Activated B cell treated with CpG ODN at 0.5 μM for 24 hours (primary cell): Measurements from ENCODE around the gene PPP6R3. TPM values are rescaled to one million over a fixed set of nuclear protein-coding genes. Genes with fewer than 3 reads are reported as not detected.

Experiments used
- ATAC-seq: fragments of 200-7000 bp; cut with Tn5 transposase; one replicate; pipeline ENCODE4 v1.10.0; 2021; ENCODE audit warnings: low read depth, mild to moderate bottlenecking, moderate library complexity
- CTCF ChIA-PET: fragments of 350-600 bp; sonication (Branson Sonifier 250); formaldehyde crosslinking; loops from one replicate; lab custom pipeline; 2021; ENCODE audit warnings: antibody characterized with exemption; lab: Charles Lee
- POLR2A ChIA-PET: fragments of 350-600 bp; sonication (Branson Sonifier 250); formaldehyde crosslinking; loops from one replicate; lab custom pipeline; 2021; ENCODE audit warnings: antibody characterized with exemption; lab: Charles Lee
- DNase-seq: peaks from one replicate; pipeline ENCODE4 v3.0.0; 2022
- H3K27ac Mint-ChIP-seq: one replicate; pipeline ENCODE4 v1.8.0; 2020; ENCODE audit warnings: mixed read lengths
- H3K27me3 Mint-ChIP-seq: one replicate; pipeline ENCODE4 v1.8.0; 2021; ENCODE audit warnings: mixed read lengths
- H3K36me3 Mint-ChIP-seq: one replicate; pipeline ENCODE4 v1.8.0; 2021; ENCODE audit warnings: low read depth, mixed read lengths
- H3K4me1 Mint-ChIP-seq: one replicate; pipeline ENCODE4 v1.8.0; 2021; ENCODE audit warnings: mixed read lengths
- H3K4me3 Mint-ChIP-seq: one replicate; pipeline ENCODE4 v1.8.0; 2020; ENCODE audit warnings: mild to moderate bottlenecking, mixed read lengths
- H3K9me3 Mint-ChIP-seq: one replicate; pipeline ENCODE4 v1.8.0; 2020; ENCODE audit warnings: mixed read lengths
- intact Hi-C: fragments of 100-400 bp; cut with micrococcal nuclease; formaldehyde crosslinking; loops from one replicate; pipeline ENCODE4 v1.15.1; 2024
- total RNA-seq: library from RNA; stranded (reverse); gene quantifications from 2 replicates; pipeline ENCODE4 v1.2.3, GENCODE V29; 2022
- TF ChIP-seq, protein P1 (sequence below): fragments of 200-600 bp; IDR thresholded peaks from one replicate; pipeline ENCODE4 v1.8.0; 2022; ENCODE audit warnings: antibody characterized with exemption, mild to moderate bottlenecking

The PPP6R3 gene
- total RNA-seq, 1 donor from 2014 or later: 147 TPM

DNA sequence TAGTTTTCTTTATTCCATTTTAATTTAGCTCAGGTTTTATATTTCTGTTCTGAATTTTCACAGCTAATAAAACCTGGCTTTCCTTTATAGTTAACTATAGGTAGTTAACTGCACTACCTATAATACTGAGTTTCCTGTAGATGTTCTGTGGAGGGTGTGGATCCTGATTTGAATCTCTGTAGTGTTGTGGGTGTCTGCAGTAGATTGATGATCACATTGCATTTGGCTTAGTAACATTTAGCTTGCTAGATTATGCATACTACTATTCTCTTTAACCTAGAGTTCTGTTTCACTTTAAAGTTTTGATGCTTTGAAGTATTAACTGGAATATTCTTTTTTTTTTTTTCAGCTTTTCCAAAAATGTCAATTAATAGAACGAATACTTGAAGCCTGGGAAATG lies 110.1 kb downstream of the PPP6R3 start:
- no peak for ATAC-seq
- DNase-seq: no peak
- Mint-ChIP-seq H3K36me3 (peaks cover 90% of the 10 kb centered on the region), H3K4me3 (no peak overlapping the region), H3K27ac (no peak overlapping the region), H3K9me3 (no peaks in the 10 kb centered on the region), H3K27me3 (no peaks in the 10 kb centered on the region), H3K4me1 (no peaks in the 10 kb centered on the region)
- TF ChIP-seq, protein P1, sequence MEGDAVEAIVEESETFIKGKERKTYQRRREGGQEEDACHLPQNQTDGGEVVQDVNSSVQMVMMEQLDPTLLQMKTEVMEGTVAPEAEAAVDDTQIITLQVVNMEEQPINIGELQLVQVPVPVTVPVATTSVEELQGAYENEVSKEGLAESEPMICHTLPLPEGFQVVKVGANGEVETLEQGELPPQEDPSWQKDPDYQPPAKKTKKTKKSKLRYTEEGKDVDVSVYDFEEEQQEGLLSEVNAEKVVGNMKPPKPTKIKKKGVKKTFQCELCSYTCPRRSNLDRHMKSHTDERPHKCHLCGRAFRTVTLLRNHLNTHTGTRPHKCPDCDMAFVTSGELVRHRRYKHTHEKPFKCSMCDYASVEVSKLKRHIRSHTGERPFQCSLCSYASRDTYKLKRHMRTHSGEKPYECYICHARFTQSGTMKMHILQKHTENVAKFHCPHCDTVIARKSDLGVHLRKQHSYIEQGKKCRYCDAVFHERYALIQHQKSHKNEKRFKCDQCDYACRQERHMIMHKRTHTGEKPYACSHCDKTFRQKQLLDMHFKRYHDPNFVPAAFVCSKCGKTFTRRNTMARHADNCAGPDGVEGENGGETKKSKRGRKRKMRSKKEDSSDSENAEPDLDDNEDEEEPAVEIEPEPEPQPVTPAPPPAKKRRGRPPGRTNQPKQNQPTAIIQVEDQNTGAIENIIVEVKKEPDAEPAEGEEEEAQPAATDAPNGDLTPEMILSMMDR: no peak
- intact Hi-C loops: no loop called here
- ChIA-PET POLR2A (no interaction called here), CTCF (no interaction called here)

DNA sequence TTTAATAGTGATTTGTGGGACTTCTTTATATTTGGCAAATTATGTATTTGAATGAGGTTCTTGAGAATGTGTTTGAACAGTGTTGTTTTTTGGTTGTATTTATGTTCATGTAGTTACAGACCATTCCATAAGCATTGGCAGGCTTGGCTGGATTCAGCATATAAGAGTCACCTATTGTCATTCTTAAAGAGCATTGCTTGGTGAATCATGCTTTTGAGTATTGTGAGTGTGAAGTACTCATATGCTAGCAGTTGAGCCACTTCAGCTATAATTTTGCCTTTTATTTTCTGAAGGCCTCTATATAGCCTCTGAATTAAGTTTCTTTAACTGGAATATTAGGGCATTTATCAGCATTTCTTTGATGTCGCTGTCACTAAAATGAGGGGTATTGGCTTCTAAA lies 113.8 kb downstream of the PPP6R3 start:
- no peaks in the 10 kb centered on the region for H3K4me1 Mint-ChIP-seq
- H3K4me3 Mint-ChIP-seq: no peak overlapping the region
- H3K9me3 Mint-ChIP-seq: no peaks in the 10 kb centered on the region
- DNase-seq (no peak), ATAC-seq (no peak)
- ChIA-PET CTCF (interaction anchor here (1.9 kb wide), 1 partner anchor 9 kb away, joined by 4 read pairs; no protein-coding TSS in a partner anchor), POLR2A (no interaction called here)
- H3K27me3 Mint-ChIP-seq: no peaks in the 10 kb centered on the region
- peaks cover 94% of the 10 kb centered on the region for H3K36me3 Mint-ChIP-seq
- TF ChIP-seq, protein P1: no peak
- intact Hi-C loops: no loop called here
- H3K27ac Mint-ChIP-seq: no peak overlapping the region

DNA sequence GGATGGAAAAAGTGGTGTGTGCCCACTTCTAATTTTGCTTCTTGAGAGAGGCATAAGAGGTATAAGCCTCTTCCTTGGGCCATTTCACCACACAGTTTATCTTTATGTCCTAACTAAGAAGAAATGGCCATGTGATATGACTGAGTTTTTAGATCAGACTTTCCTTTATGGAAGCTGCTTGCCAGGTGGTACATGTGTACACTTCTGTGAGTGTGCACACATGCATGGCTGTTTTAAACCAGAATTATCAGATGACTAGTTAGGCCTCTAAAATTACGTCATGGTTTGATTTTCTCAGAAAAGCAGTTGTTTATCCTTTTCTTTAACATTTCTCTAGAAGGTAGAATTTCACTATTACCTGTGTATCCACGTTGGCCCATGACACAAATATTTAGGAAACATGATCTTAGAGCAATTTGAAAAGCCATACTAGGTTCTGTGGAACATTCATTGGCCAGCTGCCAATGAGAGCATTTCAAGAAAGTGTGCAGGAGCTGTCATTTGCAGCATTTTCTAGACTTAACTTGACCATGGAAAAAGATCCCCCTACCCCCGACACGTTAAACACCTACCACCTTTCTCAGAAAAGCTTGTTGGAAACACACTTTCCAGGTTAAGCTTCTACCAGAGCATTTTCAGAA lies 114.6 kb downstream of the PPP6R3 start:
- TF ChIP-seq, protein P1: no peak
- ChIA-PET CTCF (interaction anchor here (1.9 kb wide), 1 partner anchor 9 kb away, joined by 4 read pairs; no protein-coding TSS in a partner anchor), POLR2A (no interaction called here)
- no peaks in the 10 kb centered on the region for H3K27me3 Mint-ChIP-seq
- ATAC-seq (no peak), DNase-seq (no peak)
- no peak overlapping the region for H3K4me3 Mint-ChIP-seq
- no peaks in the 10 kb centered on the region for H3K4me1 Mint-ChIP-seq
- H3K27ac Mint-ChIP-seq: no peak overlapping the region
- H3K9me3 Mint-ChIP-seq: no peaks in the 10 kb centered on the region
- intact Hi-C loops: no loop called here
- peaks cover 94% of the 10 kb centered on the region for H3K36me3 Mint-ChIP-seq

DNA sequence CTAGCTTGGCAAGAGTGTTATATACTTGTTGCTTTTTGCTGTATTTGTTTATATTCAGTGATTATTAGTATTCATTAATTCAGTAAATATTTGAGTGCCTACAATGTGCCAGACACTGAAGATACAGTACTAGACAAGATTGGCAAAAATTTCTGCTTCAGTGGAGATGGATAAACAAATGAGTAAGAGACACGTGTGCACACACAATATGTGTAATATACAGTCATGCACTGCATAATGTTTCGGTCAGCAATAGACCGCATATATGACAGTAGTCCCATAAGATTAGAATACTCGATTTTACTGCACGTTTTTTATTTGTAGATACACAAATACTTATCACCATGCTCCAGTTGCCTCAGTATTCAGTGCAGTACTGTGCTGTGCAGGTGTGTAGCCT lies 118.9 kb downstream of the PPP6R3 start:
- H3K4me1 Mint-ChIP-seq: peaks cover 16% of the 10 kb centered on the region
- no peaks in the 10 kb centered on the region for H3K9me3 Mint-ChIP-seq
- no peak overlapping the region for H3K27ac Mint-ChIP-seq
- no peak overlapping the region for H3K4me3 Mint-ChIP-seq
- no peak for ATAC-seq
- TF ChIP-seq, protein P1: no peak
- intact Hi-C loops: no loop called here
- H3K36me3 Mint-ChIP-seq: peaks cover 93% of the 10 kb centered on the region
- CTCF ChIA-PET: no interaction called here
- POLR2A ChIA-PET: interaction anchor here (0.6 kb wide), 1 partner anchor 264 kb away, joined by 3 read pairs; no protein-coding TSS in a partner anchor
- no peaks in the 10 kb centered on the region for H3K27me3 Mint-ChIP-seq
- DNase-seq: no peak

- ChIA-PET POLR2A (no interaction called here), CTCF (no interaction called here)
- DNase-seq (no peak), ATAC-seq (no peak)
- H3K9me3 Mint-ChIP-seq: no peaks in the 10 kb centered on the region
- no peak overlapping the region for H3K27ac Mint-ChIP-seq
- intact Hi-C loops: loop anchor here (5.0 kb wide), 2 partner anchors 506 to 1061 kb away; partner anchors contain the start of gene CCND1
- TF ChIP-seq, protein P1: no peak
- no peaks in the 10 kb centered on the region for H3K27me3 Mint-ChIP-seq
- peaks cover 16% of the 10 kb centered on the region for H3K4me1 Mint-ChIP-seq
- H3K36me3 Mint-ChIP-seq: peaks cover 93% of the 10 kb centered on the region
- no peak overlapping the region for H3K4me3 Mint-ChIP-seq
Measured at GRCh38 chr11:68581439-68581838, 120.9 kb downstream of the PPP6R3 start.
